Activated CD4-positive, alpha-beta T cell treated with anti-CD3 and anti-CD28 coated beads, Interleukin-2, Interleukin-4, amounts not matched to agents 100 ng/mL and 50 ng/mL, durations not matched to agents 16 hours and 8 hours (primary cell): Measurements from ENCODE around the gene LSM3.
"Not testable (repeated sequence)": the region's sequence is repeated elsewhere in the genome, so short reads cannot be mapped to it uniquely, and the experiment has no call there.

Experiments
- DNase-seq: peaks from one replicate; pipeline ENCODE4 v3.0.0-alpha.2; 2020; ENCODE audit warnings: low spot score

The LSM3 gene

GRCh38 chr3:14222900-14223594 is 44.4 kb downstream of the LSM3 start:
- DNase-seq, result no peak

- DNase-seq, result no peak
Observed at GRCh38 chr3:14223595-14223994, 45.0 kb downstream of the LSM3 start.

GRCh38 chr3:14224895-14225294 is 46.3 kb downstream of the LSM3 start:
- DNase-seq, result no peak

GRCh38 chr3:14225421-14225820 is 46.8 kb downstream of the LSM3 start:
- no peak for DNase-seq

- DNase-seq, result not testable (repeated sequence)
Observed at GRCh38 chr3:14226351-14226750, 47.7 kb downstream of the LSM3 start.

- no peak for DNase-seq
Observed at GRCh38 chr3:14227856-14228255, 49.2 kb downstream of the LSM3 start.

GRCh38 chr3:14228681-14229470 is 50.3 kb downstream of the LSM3 start:
- DNase-seq, result no peak

- DNase-seq, result not testable (repeated sequence)
Observed at GRCh38 chr3:14229695-14230094, 51.1 kb downstream of the LSM3 start.

GRCh38 chr3:14230729-14231128 is 52.1 kb downstream of the LSM3 start:
- DNase-seq, result no peak

- no peak for DNase-seq
Observed at GRCh38 chr3:14231145-14231990, 52.8 kb downstream of the LSM3 start.

GRCh38 chr3:14231998-14232501 is 53.4 kb downstream of the LSM3 start:
- no peak for DNase-seq

- DNase-seq, result no peak
Observed at GRCh38 chr3:14234251-14235002, 55.8 kb downstream of the LSM3 start.

GRCh38 chr3:14235003-14235911 is 56.6 kb downstream of the LSM3 start:
- no peak for DNase-seq

- DNase-seq, result no peak
Observed at GRCh38 chr3:14235912-14236295, 57.3 kb downstream of the LSM3 start.

GRCh38 chr3:14236902-14237301 is 58.3 kb downstream of the LSM3 start:
- no peak for DNase-seq

GRCh38 chr3:14237457-14237856 is 58.8 kb downstream of the LSM3 start:
- no peak for DNase-seq

GRCh38 chr3:14238356-14238755 is 59.7 kb downstream of the LSM3 start:
- DNase-seq, result no peak

GRCh38 chr3:14238930-14239329 is 60.3 kb downstream of the LSM3 start:
- no peak for DNase-seq

GRCh38 chr3:14239940-14240339 is 61.3 kb downstream of the LSM3 start:
- DNase-seq, result no peak

GRCh38 chr3:14240366-14240765 is 61.7 kb downstream of the LSM3 start:
- no peak for DNase-seq

GRCh38 chr3:14241716-14242115 is 63.1 kb downstream of the LSM3 start:
- no peak for DNase-seq
